HepG2 (cell line): Measurements from ENCODE around the gene ANKRD27. TPM values are rescaled to one million over a fixed set of nuclear protein-coding genes. Genes with fewer than 3 reads are reported as not detected.
A peak's percentile ranks its signal among the peaks of the same experiment; 100 is the strongest.

ENCODE experiments used
- ATF4 ChIP-seq, 2 experiments: fragments of 450-650 bp in 1 of 2; sonication (generic) in 1 of 2; formaldehyde crosslinking; IDR thresholded peaks; 2 replicates each; pipeline versions ENCODE4 v1.5.0 to v1.8.0; 2020 to 2022; ENCODE audit warnings: mild to moderate bottlenecking in 1 of 2, missing genetic modification reagents in 1 of 2
- CSRNP1 ChIP-seq: sonication (generic); formaldehyde crosslinking; IDR thresholded peaks from 2 replicates; pipeline ENCODE4 v1.8.1; 2023; ENCODE audit warnings: mild to moderate bottlenecking, missing genetic modification reagents
- EZH2 ChIP-seq: conservative IDR thresholded peaks from 2 replicates; pipeline ENCODE4 v1.6.1; 2012; ENCODE audit warnings: mild to moderate bottlenecking, low read depth, low read length, moderate library complexity
- HINFP ChIP-seq: sonication (generic); formaldehyde crosslinking; IDR thresholded peaks from 2 replicates; pipeline ENCODE4 v1.4.0; 2020; ENCODE audit warnings: low read depth, mild to moderate bottlenecking, missing genetic modification reagents
- KDM4B ChIP-seq: sonication (generic); formaldehyde crosslinking; IDR thresholded peaks from 2 replicates; pipeline ENCODE4 v1.4.0; 2020; ENCODE audit warnings: missing genetic modification reagents
- MAFF ChIP-seq: IDR thresholded peaks from 2 replicates; pipeline ENCODE4 v1.6.1; 2011; ENCODE audit warnings: low read depth, low read length, improper control_type of control experiment
- MTA1 ChIP-seq: sonication (generic); formaldehyde crosslinking; IDR thresholded peaks from 2 replicates; pipeline ENCODE4 v1.4.0; 2020; ENCODE audit warnings: missing genetic modification reagents, mild to moderate bottlenecking, borderline replicate concordance
- MYC ChIP-seq: sonication (generic); formaldehyde crosslinking; IDR thresholded peaks from 2 replicates; pipeline ENCODE4 v1.9.0; 2021; ENCODE audit warnings: missing genetic modification reagents, borderline replicate concordance
- PBX2 ChIP-seq: IDR thresholded peaks from 2 replicates; pipeline ENCODE4 v1.6.1; 2016; ENCODE audit warnings: control low read depth
- PHF5A ChIP-seq: IDR thresholded peaks from one replicate; pipeline ENCODE4 v1.6.1; 2018; ENCODE audit warnings: low read depth, missing genetic modification reagents; ENCODE audit not compliant: unreplicated experiment
- RFXAP ChIP-seq: sonication (generic); formaldehyde crosslinking; IDR thresholded peaks from 2 replicates; pipeline ENCODE4 v1.4.0; 2020; ENCODE audit warnings: missing genetic modification reagents, borderline replicate concordance
- SYNCRIP ChIP-seq: fragments of 200-400 bp; formaldehyde crosslinking; IDR thresholded peaks from 2 replicates; pipeline ENCODE4 v1.6.1; 2018; ENCODE audit warnings: mild to moderate bottlenecking, low read depth, low read length; ENCODE audit not compliant: insufficient read depth
- TARDBP ChIP-seq: sonication (generic); formaldehyde crosslinking; IDR thresholded peaks from 2 replicates; pipeline ENCODE4 v1.8.0; 2022; ENCODE audit warnings: mild to moderate bottlenecking, missing genetic modification reagents
- ZBTB38 ChIP-seq: sonication (generic); formaldehyde crosslinking; IDR thresholded peaks from 2 replicates; pipeline ENCODE4 v1.5.1; 2020; ENCODE audit warnings: mild to moderate bottlenecking, missing genetic modification reagents
- ZNF24 ChIP-seq: fragments of 450-650 bp; IDR thresholded peaks from 2 replicates; pipeline ENCODE4 v1.6.1; 2017; ENCODE audit warnings: antibody characterized with exemption, mild to moderate bottlenecking
- ZNF276 ChIP-seq: sonication (generic); formaldehyde crosslinking; IDR thresholded peaks from 2 replicates; pipeline ENCODE4 v1.4.0; 2020; ENCODE audit warnings: mild to moderate bottlenecking, low read depth, missing genetic modification reagents
- ZNF556 ChIP-seq: sonication (generic); formaldehyde crosslinking; IDR thresholded peaks from 2 replicates; pipeline ENCODE4 v1.4.0; 2020; ENCODE audit warnings: mild to moderate bottlenecking, missing genetic modification reagents, borderline replicate concordance
- ZNF563 ChIP-seq: sonication (generic); formaldehyde crosslinking; IDR thresholded peaks from 2 replicates; pipeline ENCODE4 v1.8.0; 2022; ENCODE audit warnings: mild to moderate bottlenecking, moderate library complexity, missing genetic modification reagents
- ZNF674 ChIP-seq: sonication (generic); formaldehyde crosslinking; IDR thresholded peaks from 2 replicates; pipeline ENCODE4 v1.5.0; 2020; ENCODE audit warnings: low read depth, mild to moderate bottlenecking, missing genetic modification reagents
- ZNF749 ChIP-seq: sonication (generic); formaldehyde crosslinking; IDR thresholded peaks from 2 replicates; pipeline ENCODE4 v1.8.0; 2022; ENCODE audit warnings: mild to moderate bottlenecking, missing genetic modification reagents, moderate library complexity, borderline replicate concordance
- ZSCAN31 ChIP-seq: sonication (generic); formaldehyde crosslinking; IDR thresholded peaks from 2 replicates; pipeline ENCODE4 v1.5.0; 2020; ENCODE audit warnings: low read depth, mild to moderate bottlenecking, missing genetic modification reagents
- polyA plus RNA-seq, 8 experiments: library from polyadenylated mRNA; depleted of rRNA in 3 of 8; stranded (reverse) in 7 of 8; unstranded in 1 of 8; fragments of >200 nt; fragmentation: Illumina TruSeq in 4 of 8; extraction: Trizol in 4 of 8; gene quantifications; 2 replicates each; pipeline versions ENCODE4 v1.2.1 to v1.2.3, GENCODE V29; 2011 to 2016; ENCODE audit warnings: low read depth in 4 of 8, missing spikeins in 1 of 8, mixed read lengths in 1 of 8; ENCODE audit not compliant: insufficient read depth in 1 of 8
- total RNA-seq, 5 experiments: library from RNA; depleted of rRNA; stranded (reverse); fragments of >200 nt; fragmentation: Illumina TruSeq; extraction: Trizol; gene quantifications; 2 replicates each; pipeline ENCODE4 v1.2.3, GENCODE V29; 2016; ENCODE audit warnings: low read depth in 1 of 5

The ANKRD27 gene
- total and polyA plus RNA-seq, 2 of the 13 experiments (the other 11 are each of a cell fraction or from before 2014, with no cell fraction given), result 22.2 to 23.7 TPM

- TF ChIP-seq KDM4B (no peak), TARDBP (no peak), ZNF276 (peak; percentile 39; the same call in 1 of the 2 replicates), RFXAP (CRISPR knock-in tag) (0 out of 2 replicates have a peak, but pooled peaks have one; percentile 6), ZBTB38 (CRISPR knock-in tag) (0 out of 2 replicates have a peak, but pooled peaks have one; percentile 35), MYC (CRISPR knock-in tag) (peak; percentile 23; the same call in 1 of the 2 replicates), EZH2 (no peak), ZNF556 (CRISPR knock-in tag) (peak; percentile 43; the same call in 1 of the 2 replicates), MTA1 (peak; percentile 56; the same call in 1 of the 2 replicates), PHF5A (CRISPR knock-in tag) (no peak), ZNF24 (no peak), CSRNP1 (CRISPR knock-in tag) (no peak), MAFF (no peak), SYNCRIP (no peak), ZNF563 (no peak; the same call in 1 of the 2 replicates), ZNF674 (no peak), ATF4 (CRISPR knock-in tag; IDR thresholded peaks at IDR 0.05) (peak in 1 of 2 experiments; percentile 25; a peak in 1 of 4 replicates), PBX2 (CRISPR knock-in tag) (no peak), ZNF749 (CRISPR knock-in tag) (peak; percentile 34; the same call in 1 of the 2 replicates), ZSCAN31 (no peak), HINFP (CRISPR knock-in tag) (peak; percentile 95)
These were observed 638 bp downstream of the ANKRD27 start (continued) for GRCh38 chr19:32674153-32674930.
